GM21529 (cell line): Measurements from ENCODE around the gene ATXN7L1.

Source experiments
- ATAC-seq: cut with Tn5 transposase; IDR thresholded peaks from one replicate; pipeline ENCODE4 v1.9.1; 2021; ENCODE audit not compliant: unreplicated experiment

Gene ATXN7L1

DNA sequence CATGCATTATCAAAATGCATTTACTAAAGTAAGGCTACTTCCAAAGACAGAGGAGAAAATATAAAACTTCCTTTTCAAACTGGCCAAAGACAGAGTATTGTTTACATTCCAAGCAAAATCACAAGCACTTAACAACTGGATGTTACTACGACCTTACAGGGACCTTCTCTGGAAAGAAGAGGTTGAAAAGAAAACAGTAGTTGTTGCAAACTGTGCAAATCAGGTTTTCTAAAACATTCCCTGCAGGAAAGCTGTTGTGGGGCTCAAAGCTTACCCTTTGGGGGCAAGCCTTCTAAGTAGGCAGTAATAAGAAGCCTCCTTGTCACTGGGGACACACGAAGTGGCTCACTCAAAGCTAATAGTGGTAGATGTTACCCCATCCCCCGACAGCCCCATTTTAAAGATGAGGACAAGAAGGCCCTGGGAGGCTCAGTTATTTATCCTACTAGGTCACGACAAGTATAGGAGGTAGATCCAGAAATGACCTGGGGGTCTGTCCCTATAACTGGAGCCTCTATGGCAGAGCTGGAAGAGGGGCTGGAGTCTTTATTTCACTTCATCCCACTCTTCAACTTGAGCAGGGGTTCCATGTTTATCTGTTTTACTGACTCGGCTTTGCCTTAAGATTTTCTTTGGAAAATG is 46.6 kb downstream of the ATXN7L1 start:
- ATAC-seq, result no peak

DNA sequence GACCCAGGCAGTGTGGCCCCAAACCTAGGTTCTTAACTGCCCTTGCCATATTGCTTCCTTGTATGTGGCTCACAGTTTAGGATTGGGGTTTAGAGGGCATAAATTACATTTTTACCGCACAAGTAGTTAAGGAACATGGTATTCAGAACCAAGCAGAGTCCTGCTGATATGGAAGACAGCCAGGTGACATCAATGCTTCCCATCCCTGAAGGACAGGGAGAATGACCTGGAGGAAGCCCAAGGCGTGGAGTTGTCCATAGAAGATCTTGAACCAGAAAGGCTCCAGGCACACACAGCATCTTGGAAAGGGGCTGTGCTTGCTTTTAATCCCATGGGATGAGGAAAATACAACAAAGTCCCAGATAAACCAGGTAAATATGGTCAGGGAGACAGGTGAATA is 48.3 kb downstream of the ATXN7L1 start:
- no peak for ATAC-seq

DNA sequence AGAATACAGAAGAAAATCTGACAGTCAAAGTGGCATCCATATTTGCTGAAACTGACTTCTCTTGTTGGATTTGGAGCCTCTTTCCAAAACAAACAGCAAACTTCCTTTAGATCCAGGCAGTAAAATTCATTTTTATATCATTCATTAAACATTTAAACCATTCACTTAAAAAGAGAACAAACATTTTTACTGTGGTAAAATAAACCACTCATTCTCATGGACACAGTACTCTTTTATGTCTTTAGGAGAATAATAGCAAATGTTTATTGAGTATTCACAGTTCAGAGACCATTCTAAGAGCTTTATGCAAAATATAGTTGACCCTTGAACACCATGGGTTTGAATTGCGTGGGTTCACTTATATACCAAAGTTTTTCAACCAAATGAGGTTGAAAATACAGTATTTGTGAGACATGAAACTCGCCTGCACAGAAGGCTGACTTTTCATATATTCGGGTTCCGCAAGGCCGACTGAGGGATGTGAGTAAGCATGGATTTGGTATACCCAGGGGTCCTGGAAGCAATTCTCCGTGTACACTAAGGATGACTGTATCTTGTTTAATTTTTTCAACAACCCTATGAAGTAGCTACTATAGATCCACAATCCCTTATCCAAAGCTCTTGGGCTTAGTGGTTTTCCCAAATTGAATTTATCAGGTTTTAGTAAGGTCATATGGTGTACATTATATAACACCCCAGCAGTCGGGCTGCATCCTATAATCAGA is 49.1 kb downstream of the ATXN7L1 start:
- no peak for ATAC-seq

DNA sequence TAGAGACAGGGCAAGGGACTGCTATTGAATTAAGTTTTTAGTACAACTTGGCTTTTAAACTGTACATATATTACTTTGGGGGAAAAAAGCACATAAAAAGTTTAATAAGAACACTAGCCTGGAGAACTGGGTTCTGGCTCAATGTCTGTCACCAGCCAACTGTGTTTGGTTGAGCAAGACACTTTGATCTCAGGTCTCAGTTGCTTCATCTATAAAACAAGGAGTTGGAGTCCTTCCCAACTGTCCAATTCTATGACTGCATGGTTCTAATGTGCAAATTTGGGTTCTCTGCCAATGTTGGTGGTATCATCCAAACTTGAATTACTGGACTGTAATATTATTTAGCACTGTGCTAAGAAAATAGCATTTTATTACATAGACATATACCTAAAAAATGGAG is 50.3 kb downstream of the ATXN7L1 start:
- no peak for ATAC-seq

DNA sequence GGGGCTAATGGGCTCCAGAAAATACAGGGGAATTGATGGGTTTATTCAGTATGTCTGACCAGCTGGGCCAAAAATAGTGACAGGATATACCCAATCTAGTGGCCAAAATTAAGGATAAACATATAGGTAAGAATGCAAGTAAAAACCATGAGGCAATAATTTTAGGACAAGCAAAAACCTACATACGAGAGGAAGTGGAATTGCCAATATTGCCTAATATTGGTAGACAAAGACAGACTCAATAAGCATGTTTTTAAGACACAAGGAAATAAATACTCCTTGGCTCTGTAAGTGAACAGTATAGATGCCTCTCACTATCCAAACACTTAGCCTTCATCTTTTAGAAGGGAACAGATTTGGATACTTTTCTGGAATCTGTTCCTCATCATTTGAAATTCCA is 51.0 kb downstream of the ATXN7L1 start:
- no peak for ATAC-seq

DNA sequence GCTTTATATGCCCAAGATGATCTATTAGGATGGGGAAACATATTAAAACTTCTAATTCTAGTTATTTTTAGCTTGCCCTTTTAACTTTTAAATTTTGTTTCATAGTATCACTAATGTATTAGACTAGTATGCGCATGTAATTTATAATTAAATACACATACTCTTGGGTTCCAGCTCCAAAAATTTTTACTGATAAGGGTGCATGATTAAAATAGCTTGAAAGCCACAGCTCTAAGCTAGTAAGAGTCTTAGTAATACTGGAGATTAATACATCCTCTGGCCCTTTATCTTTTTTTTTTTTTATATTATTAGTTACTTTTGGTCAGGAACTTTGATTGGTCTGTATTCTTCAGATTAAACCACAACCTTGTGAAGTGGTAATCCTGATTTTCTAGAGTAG is 53.6 kb downstream of the ATXN7L1 start:
- no peak for ATAC-seq

DNA sequence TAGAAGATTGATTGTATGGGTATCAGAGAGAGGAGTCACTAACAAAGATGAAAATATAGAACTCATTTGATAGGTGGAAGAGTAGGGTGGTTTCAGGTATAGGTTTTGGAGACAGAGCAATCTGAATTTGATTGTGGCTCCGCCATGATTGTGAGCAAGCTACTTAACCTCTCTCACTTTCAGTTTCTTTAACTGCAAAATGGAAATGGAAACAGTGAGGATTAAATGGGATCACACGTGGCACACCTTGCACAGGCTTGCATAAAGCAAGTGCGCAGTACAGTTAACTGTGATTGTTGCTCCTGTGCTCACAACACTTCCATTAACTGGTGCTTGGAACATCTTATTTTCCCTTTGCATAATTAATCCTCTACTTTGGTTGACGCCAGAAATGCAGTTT is 54.9 kb downstream of the ATXN7L1 start:
- ATAC-seq, result no peak

DNA sequence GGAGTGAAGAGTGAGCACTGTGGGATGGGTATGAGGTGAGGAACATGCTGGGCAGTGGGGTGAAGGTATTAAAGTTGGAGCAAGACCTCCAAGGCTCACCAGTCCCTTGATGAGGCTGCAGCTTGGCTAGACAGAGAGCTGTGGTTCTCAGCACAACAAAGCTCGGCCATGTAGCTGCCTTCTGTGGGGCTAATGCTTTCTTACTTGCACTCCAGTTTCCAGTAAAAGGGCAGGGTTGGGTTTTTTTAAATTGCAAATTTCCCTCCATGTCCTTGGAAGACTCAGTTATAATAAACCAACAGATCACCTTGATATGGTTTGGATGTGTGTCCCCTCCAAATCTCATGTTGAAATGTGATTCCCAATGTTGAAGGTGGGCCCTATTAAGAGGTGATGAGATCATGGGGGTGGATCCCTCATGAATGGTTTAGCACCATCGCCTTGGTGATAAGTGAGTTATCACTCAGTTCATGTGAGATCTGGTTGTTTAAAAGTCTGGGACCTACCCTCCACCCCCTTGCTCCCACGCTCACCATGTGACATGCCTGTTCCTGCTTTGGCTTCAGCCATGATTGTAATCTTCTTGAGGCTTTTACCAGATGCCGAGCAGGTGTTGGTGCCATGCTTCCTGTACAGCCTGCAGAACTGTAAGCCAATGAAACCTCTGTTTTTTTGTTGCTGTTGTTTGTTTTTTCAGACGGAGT is 55.9 kb downstream of the ATXN7L1 start:
- ATAC-seq, result no peak

DNA sequence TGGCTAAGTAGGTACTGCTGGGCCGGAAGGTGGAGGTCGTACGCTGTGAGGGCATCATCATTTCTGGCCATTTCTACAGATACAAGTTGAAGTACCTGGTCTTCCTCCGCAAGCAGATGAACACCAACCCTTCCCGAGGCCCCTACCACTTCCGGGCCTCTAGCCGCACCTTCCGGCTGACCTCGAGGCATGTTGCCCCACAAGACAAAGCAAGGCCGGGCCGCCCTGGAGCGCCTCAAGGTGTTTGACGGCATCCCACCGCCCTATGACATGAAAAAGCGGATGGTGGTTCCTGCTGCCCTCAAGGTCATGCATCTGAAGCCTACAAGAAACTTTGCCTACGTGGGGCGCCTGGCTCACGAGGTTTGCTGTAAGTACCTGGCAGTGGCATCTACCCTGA is 56.8 kb downstream of the ATXN7L1 start:
- ATAC-seq, result no peak

DNA sequence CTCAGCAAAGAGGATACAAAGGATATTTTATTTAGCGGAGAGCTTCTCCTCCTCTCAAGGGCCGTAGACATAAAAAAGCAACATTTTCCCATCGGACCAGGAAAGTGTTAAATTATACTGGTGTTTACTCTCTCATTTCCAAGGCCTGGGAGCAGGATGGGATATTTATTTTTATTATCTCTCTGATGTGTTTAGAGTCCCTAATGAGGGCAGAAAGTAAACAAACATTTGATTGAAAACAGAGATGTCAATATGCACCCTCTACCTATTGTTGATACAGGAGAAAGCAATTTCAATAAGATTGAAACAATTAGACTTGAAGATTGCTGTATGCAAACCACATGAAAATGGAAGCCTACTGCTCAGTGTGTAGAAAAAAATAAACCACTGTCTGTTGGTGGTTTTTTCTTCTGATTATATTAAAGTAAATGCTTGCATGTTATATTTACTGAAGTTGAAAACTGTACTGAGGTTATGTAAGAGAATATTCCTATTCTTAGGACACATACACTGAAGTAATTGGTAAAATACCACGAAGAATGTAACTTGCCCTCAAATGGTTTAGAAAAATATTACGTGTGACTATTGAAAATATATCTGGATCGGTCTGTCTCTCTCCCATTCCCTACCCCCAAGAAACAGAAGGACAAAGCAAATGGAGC is 59.3 kb downstream of the ATXN7L1 start:
- ATAC-seq, result no peak

DNA sequence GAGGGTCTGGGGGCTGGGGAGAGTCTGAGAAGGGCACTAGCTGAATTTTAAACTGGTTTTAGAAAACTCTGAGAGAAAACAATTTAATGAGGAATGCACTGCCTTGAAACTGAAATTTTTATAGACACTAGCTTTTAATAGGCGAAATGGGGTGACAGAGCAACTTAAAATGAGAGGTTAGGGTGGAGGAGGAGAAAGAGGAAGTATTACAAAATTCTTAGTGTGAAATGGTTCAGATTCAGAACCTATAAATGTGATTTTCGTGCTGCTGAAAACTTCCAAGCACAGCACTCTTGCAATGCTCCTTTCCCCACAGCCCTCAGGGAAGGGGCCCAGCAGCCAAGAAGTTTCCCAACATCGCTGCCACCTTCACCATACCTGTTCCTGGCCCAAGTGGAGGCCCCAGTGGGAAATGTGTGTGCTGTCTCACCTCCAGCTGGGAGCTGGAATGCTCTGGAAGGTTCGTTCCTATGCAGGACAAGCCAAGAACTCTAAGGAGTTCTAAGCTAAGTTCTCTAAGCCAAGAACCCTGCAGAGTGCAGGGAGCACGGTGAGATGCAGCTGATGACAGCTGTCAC is 60.0 kb downstream of the ATXN7L1 start:
- no peak for ATAC-seq

DNA sequence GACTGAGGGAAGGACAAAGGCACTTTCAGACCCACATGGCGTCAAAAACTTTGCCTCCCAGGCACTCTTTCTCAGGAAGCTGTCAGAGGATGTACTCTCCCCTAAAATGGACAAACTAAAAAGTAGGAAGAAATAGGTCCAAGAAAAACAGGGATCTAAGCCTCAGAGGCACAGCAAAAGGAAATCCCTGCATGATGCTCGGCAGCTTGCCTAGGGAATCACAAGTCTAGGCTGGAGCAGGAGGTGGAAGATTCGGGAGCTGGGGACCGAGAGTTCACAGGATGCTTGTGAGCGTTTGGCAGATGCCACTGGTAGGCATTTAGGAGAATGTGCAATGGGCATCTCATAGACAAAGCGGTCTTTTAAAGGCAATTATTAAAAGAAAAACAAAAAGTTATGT is 60.8 kb downstream of the ATXN7L1 start:
- no peak for ATAC-seq

DNA sequence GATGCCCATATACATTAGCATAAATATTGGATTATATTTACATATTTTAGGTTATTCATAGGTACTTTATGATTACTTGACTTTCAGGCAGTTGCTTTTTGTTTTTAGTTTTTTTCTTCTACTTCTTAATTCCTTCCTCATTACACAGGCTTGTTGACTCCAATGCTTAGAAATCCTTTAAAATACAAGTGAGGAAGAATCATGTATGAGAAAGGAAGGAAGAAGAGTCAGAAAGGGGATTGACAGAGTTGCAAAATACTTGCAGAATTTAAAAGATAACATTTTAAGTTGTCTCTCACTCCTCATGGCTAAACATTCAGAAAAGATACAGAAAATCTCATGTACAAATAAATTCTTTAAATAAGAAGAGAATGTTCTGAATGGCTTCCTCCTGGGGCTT is 61.9 kb downstream of the ATXN7L1 start:
- ATAC-seq, result no peak

DNA sequence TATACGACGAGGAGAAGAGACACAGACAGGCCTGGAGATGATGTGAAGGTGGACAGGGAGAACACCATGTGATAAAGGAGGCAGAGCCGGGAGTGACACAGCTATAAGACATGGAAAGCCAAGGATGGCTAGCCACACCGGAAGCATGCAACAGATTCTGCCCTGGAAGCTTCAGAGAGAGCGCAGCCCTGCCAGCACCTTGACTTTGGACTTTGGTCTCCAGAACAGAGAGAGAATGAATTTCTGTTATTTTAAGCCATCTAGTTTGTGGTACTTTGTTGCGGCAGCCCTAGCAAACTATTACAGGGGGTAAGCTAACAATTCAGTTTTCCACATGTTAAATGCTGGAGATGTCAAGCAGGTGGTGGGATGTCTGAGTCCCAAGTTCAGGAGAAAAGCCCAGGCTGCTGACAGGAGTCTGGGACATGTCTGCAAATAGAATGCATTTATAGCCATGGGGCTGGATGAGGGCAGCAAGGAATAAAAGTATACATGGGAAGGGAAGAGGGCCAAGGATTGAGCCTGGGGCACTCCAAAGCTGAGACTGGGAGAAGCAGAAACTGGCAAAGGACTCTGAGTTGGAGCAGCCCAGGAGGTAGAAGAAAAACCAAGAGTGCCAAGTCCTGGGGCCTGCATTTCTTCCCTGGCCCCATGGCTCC is 65.1 kb downstream of the ATXN7L1 start:
- no peak for ATAC-seq

DNA sequence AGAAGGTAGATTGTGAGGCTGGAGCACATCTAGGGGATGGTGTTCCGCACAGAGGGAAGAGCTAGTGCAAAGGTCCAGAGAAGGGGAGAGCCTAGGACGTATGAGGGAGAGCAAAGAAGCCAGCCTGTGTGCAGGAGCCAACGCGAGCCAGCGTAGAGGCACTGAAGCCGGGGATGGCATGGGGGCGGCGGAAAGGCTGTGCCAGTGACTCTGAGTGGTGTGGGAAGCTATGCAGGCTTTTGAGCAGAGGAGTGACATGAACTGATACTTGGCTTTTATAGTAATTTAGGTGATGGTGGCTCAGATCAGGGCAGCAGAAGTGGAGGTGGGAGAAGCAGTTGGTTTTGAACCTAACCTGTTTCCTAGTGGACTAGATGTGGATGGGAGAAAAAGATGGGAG is 65.8 kb downstream of the ATXN7L1 start:
- ATAC-seq, result no peak

DNA sequence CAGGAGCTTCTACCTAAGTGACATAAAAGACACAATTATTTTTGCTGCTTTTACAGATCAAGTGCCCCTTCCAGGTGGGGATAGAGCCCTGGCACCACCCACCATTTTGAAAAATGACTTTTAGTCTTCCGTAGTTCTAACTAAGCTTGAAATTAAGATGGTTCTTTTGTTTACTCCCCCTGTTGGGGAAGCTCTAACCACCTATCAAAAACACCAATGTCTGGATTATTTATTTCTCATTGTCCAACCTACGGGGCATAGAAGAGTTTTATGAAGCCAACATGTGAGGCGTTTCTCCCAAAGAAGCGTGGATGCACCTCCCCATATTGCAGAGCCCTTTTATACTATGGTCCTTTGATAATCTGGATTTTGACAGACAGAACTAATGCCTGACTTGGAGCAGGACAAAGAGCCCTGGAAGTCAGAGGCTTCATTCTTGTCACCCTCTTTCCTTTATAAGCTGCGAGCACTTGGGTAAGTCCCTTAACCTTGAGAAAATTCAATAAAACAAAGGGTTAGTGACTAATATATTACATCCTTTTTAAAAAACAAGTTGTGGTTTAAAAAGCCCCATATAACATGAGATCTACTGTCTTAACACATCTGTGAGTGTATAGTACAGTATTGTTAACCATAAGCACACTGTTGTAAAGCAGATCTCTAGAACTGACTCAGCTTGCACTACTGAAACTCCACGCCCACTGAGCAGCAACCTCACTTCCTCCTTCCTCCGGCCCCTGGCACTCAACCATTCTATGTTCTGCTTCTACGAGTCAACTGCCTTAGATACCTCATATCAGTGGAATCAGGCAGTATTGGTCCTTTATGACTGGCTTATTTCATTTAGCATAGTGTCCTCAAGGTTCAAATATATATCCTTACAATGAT is 67.5 kb downstream of the ATXN7L1 start:
- peak; percentile 97 for ATAC-seq

DNA sequence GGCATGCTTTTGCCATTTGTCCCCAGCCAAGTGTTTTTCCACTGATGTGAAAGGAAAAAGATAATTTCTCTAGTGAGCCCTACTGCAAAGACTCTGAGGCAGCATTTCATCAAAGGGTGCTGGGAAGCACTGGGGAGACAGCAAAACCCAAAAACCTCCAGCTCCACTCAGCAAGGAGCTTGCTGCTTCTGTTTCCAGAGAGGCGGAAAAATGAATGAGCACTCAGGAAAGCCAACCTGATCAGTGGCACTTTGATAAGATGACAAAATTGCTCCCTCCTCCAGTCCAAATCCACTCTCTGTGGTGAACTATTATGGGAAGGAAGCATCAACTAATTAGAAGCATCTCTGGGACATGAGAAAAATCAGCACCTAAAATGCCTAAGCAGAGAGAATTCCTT is 68.2 kb downstream of the ATXN7L1 start:
- ATAC-seq, result no peak

DNA sequence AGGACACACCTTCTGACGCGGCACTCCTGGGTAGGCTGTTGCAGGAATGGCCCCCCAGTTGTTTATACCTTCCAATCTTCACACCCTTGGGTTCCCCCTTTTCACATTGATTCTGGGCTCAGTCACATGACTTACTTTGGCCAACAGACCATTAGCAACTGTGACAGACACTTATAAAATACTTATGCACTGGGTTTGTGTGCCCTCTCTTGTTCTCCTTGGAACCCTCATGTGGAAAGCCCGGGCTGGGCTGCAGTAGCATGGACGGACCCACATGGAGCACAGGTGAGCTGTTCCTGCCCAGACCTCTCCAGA is 69.0 kb downstream of the ATXN7L1 start:
- no peak for ATAC-seq

DNA sequence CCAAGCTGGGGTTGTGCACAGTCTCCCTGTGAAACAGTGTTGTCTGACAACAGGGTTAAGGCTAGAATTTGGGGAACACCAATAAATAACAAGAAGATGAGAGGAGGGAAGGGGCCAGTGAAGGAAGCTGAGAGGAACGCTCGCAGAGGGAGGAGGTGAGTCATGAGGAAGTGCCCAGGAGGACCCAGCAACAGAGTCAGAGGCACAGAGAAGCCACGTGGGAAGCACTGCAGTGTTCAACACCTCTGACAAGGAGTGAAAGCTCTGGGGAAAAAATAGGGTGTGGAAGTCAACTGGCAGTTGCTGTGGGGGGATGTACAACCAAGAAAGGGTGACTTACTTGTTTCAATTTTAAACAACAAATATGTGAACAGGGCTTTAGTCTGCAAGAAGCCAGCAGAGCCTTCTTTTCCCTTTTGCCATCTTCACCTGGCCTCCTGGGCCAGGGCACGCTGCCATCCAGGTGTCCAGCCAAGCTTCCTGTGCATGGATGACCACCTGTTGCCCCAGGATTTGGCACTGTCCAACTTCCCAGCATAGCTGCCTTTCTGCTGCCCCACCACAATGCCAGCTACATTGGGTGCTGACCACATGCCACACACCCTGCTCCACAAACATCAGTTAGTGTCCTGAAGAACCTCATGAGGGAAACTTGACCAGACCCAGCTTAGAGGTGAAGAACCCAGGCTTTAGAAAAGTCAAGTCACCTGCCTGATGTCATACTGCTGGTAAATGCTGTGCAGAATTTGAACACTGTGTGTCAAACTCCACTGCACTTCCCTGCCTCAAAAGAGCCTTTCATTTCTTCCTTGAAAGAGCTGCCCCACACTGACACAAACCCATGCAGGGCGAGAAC is 69.6 kb downstream of the ATXN7L1 start:
- ATAC-seq, result peak; percentile 44
